HepG2 (cell line): Measurements from ENCODE around the gene SKIDA1. TPM values are rescaled to one million over a fixed set of nuclear protein-coding genes. Genes with fewer than 3 reads are reported as not detected.

ENCODE experiments used
- ARID4A ChIP-seq: sonication (generic); formaldehyde crosslinking; IDR thresholded peaks from 2 replicates; pipeline ENCODE4 v1.5.0; 2020; ENCODE audit warnings: mild to moderate bottlenecking, missing genetic modification reagents, borderline replicate concordance
- ARNT ChIP-seq: fragments of 450-650 bp; IDR thresholded peaks from 2 replicates; pipeline ENCODE4 v1.6.1; 2017
- HMGXB4 ChIP-seq, 2 experiments: sonication (generic) in 1 of 2; formaldehyde crosslinking in 1 of 2; IDR thresholded peaks; 2 replicates each; pipeline versions ENCODE4 v1.4.0 to v1.6.1; 2018 to 2020; ENCODE audit warnings: missing genetic modification reagents in 2 of 2, borderline replicate concordance in 1 of 2, low read depth in 1 of 2, mild to moderate bottlenecking in 1 of 2, missing biosample characterization in 1 of 2
- KLF16 ChIP-seq, 2 experiments: sonication (generic) in 1 of 2; formaldehyde crosslinking in 1 of 2; IDR thresholded peaks; 2 replicates each; pipeline versions ENCODE4 v1.6.1 to v1.8.0; 2016 to 2023; ENCODE audit warnings: missing genetic modification reagents in 2 of 2, missing compliant biosample characterization in 1 of 2
- MBNL3 ChIP-seq: fragments of 250-450 bp; sonication (Bioruptor Pico); conservative IDR thresholded peaks from 2 replicates; pipeline ENCODE4 v1.8.0; 2022; ENCODE audit warnings: mild to moderate bottlenecking, inconsistent platforms
- MED13 ChIP-seq: sonication (generic); formaldehyde crosslinking; IDR thresholded peaks from 2 replicates; pipeline ENCODE4 v1.5.0; 2020; ENCODE audit warnings: missing genetic modification reagents
- SALL1 ChIP-seq: sonication (generic); formaldehyde crosslinking; IDR thresholded peaks from 2 replicates; pipeline ENCODE4 v1.8.0; 2022; ENCODE audit warnings: mild to moderate bottlenecking, missing genetic modification reagents
- SMYD3 ChIP-seq: sonication (generic); formaldehyde crosslinking; IDR thresholded peaks from 2 replicates; pipeline ENCODE4 v1.8.1; 2023; ENCODE audit warnings: mild to moderate bottlenecking, missing genetic modification reagents
- SOX5 ChIP-seq: IDR thresholded peaks from 2 replicates; pipeline ENCODE4 v1.6.1; 2016; ENCODE audit warnings: borderline replicate concordance
- XRCC5 ChIP-seq: fragments of 200-400 bp; formaldehyde crosslinking; optimal IDR thresholded peaks from 2 replicates; pipeline ENCODE3; 2017; ENCODE audit warnings: mild to moderate bottlenecking, low read length
- ZFP36L1 ChIP-seq: sonication (generic); formaldehyde crosslinking; IDR thresholded peaks from 2 replicates; pipeline ENCODE4 v1.8.0; 2022; ENCODE audit warnings: mild to moderate bottlenecking, missing genetic modification reagents, moderate library complexity
- ZNF607 ChIP-seq: sonication (generic); formaldehyde crosslinking; IDR thresholded peaks from 2 replicates; pipeline ENCODE4 v1.5.1; 2020; ENCODE audit warnings: missing genetic modification reagents, mild to moderate bottlenecking, borderline replicate concordance
- ZNF878 ChIP-seq: sonication (generic); formaldehyde crosslinking; IDR thresholded peaks from 2 replicates; pipeline ENCODE4 v1.8.1; 2023; ENCODE audit warnings: mild to moderate bottlenecking, missing genetic modification reagents, moderate library complexity
- ZSCAN31 ChIP-seq: sonication (generic); formaldehyde crosslinking; IDR thresholded peaks from 2 replicates; pipeline ENCODE4 v1.5.0; 2020; ENCODE audit warnings: low read depth, mild to moderate bottlenecking, missing genetic modification reagents
- polyA plus RNA-seq, 8 experiments: library from polyadenylated mRNA; depleted of rRNA in 3 of 8; stranded (reverse) in 7 of 8; unstranded in 1 of 8; fragments of >200 nt; fragmentation: Illumina TruSeq in 4 of 8; extraction: Trizol in 4 of 8; gene quantifications; 2 replicates each; pipeline versions ENCODE4 v1.2.1 to v1.2.3, GENCODE V29; 2011 to 2016; ENCODE audit warnings: low read depth in 4 of 8, missing spikeins in 1 of 8, mixed read lengths in 1 of 8; ENCODE audit not compliant: insufficient read depth in 1 of 8
- total RNA-seq, 5 experiments: library from RNA; depleted of rRNA; stranded (reverse); fragments of >200 nt; fragmentation: Illumina TruSeq; extraction: Trizol; gene quantifications; 2 replicates each; pipeline ENCODE4 v1.2.3, GENCODE V29; 2016; ENCODE audit warnings: low read depth in 1 of 5
- TF ChIP-seq, protein P1 (sequence below): sonication (generic); formaldehyde crosslinking; IDR thresholded peaks from 2 replicates; pipeline ENCODE4 v1.4.0; 2020; ENCODE audit warnings: missing genetic modification reagents, low read depth, mild to moderate bottlenecking, borderline replicate concordance
- TF ChIP-seq, protein P2 (sequence below): sonication (generic); formaldehyde crosslinking; IDR thresholded peaks from 2 replicates; pipeline ENCODE4 v1.4.0; 2020; ENCODE audit warnings: missing genetic modification reagents, mild to moderate bottlenecking, borderline replicate concordance
- TF ChIP-seq, protein P3 (sequence below): sonication (generic); formaldehyde crosslinking; IDR thresholded peaks from 2 replicates; pipeline ENCODE4 v1.5.0; 2020; ENCODE audit warnings: missing genetic modification reagents, mild to moderate bottlenecking, borderline replicate concordance
- TF ChIP-seq, protein P4 (sequence below): sonication (generic); formaldehyde crosslinking; IDR thresholded peaks from 2 replicates; pipeline ENCODE4 v1.8.0; 2023; ENCODE audit warnings: mild to moderate bottlenecking, missing genetic modification reagents

The SKIDA1 gene
- total and polyA plus RNA-seq, 2 of the 13 experiments (the other 11 are each of a cell fraction or from before 2014, with no cell fraction given): 0.73 to 1.5 TPM

DNA sequence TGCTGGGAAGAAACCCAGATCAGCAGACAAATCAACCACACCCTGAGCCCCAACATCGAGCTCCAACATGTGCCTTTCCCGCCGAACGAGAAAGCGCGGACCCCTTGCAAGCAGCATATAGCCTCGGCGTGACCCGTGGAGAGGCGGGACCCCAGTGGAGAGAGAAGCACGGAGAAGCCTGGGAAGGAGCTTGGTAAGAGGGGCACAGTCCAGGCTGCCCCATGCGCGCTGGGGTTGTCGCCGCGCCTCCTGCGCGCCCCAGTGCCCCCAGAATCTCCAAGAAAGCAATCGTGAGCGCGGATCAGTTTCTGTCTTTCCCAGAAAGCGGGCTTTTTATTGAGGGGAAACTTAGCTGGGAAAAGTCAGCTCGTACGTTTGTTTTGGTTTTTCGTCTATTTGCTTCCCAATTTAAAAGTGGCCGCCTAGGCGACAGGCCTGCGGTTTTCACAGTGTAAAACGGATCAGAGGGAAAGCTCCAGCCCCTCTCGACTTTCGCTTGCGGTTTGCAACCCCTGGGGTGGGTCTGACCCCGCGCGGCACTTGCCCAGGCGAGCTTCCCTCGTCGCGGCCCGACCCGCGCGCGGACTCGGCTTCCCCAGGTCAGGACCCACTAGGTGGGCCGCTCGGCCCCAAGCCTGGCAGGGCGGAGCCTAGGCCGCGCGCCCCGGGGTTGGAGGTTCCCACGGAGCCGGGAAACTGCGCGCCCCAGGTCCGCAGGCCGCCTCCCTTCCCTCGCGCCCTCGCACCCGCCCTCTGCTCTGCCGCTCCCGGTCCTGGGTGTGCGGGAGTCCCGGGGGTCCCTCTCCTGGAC lies 31.1 kb downstream of the SKIDA1 start (continued):
- TF ChIP-seq ARID4A (CRISPR knock-in tag) (no peak; the same call in 1 of the 2 replicates), SOX5 (no peak), ZFP36L1 (CRISPR knock-in tag) (no peak), HMGXB4 (CRISPR knock-in tag; IDR thresholded peaks at IDR 0.05; ENCODE audit: borderline replicate concordance in 1 of 2, low read depth in 1 of 2) (peak; percentile 33 to 83; a peak in 2 of 4 replicates), KLF16 (CRISPR knock-in tag; IDR thresholded peaks at IDR 0.05) (peak in 1 of 2 experiments; percentile 71; a peak in 2 of 4 replicates), MBNL3 (CRISPR knock-in tag) (no peak), SALL1 (CRISPR knock-in tag) (peak; percentile 57), ZNF607 (CRISPR knock-in tag) (peak; percentile 73; the same call in 1 of the 2 replicates), MED13 (CRISPR knock-in tag) (peak; percentile 29; the same call in 1 of the 2 replicates), ZNF878 (CRISPR knock-in tag) (no peak), XRCC5 (peak; percentile 64), SMYD3 (0 out of 2 replicates have a peak, but pooled peaks have one; percentile 69), ARNT (no peak), ZSCAN31 (no peak)
- TF ChIP-seq, protein P1, sequence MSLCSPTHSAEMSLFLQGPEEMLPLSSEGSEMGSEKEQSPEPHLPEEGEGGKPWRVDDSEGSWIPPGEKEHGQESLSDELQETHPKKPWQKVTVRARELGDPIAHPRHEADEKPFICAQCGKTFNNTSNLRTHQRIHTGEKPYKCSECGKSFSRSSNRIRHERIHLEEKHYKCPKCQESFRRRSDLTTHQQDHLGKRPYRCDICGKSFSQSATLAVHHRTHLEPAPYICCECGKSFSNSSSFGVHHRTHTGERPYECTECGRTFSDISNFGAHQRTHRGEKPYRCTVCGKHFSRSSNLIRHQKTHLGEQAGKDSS (CRISPR knock-in tag): peak; percentile 29; the same call in 1 of the 2 replicates
- TF ChIP-seq, protein P2, sequence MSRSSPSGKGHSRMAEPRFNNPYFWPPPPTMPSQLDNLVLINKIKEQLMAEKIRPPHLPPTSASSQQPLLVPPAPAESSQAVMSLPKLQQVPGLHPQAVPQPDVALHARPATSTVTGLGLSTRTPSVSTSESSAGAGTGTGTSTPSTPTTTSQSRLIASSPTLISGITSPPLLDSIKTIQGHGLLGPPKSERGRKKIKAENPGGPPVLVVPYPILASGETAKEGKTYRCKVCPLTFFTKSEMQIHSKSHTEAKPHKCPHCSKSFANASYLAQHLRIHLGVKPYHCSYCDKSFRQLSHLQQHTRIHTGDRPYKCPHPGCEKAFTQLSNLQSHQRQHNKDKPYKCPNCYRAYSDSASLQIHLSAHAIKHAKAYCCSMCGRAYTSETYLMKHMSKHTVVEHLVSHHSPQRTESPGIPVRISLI (CRISPR knock-in tag): no peak
- TF ChIP-seq, protein P3, sequence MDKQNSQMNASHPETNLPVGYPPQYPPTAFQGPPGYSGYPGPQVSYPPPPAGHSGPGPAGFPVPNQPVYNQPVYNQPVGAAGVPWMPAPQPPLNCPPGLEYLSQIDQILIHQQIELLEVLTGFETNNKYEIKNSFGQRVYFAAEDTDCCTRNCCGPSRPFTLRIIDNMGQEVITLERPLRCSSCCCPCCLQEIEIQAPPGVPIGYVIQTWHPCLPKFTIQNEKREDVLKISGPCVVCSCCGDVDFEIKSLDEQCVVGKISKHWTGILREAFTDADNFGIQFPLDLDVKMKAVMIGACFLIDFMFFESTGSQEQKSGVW: no peak
- TF ChIP-seq, protein P4, sequence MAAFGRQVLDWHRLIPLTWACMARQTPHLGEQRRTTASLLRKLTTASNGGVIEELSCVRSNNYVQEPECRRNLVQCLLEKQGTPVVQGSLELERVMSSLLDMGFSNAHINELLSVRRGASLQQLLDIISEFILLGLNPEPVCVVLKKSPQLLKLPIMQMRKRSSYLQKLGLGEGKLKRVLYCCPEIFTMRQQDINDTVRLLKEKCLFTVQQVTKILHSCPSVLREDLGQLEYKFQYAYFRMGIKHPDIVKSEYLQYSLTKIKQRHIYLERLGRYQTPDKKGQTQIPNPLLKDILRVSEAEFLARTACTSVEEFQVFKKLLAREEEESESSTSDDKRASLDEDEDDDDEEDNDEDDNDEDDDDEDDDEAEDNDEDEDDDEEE (CRISPR knock-in tag): no peak
